Activated B cell treated with CpG ODN at 0.5 μM for 24 hours (primary cell): Measurements from ENCODE around the gene DLG1. TPM values are rescaled to one million over a fixed set of nuclear protein-coding genes. Genes with fewer than 3 reads are reported as not detected.

ENCODE experiments used
- ATAC-seq: fragments of 200-7000 bp; cut with Tn5 transposase; one replicate; pipeline ENCODE4 v1.10.0; 2021; ENCODE audit warnings: low read depth, mild to moderate bottlenecking, moderate library complexity
- CTCF ChIA-PET: fragments of 350-600 bp; sonication (Branson Sonifier 250); formaldehyde crosslinking; loops from one replicate; lab custom pipeline; 2021; ENCODE audit warnings: antibody characterized with exemption; lab: Charles Lee
- POLR2A ChIA-PET: fragments of 350-600 bp; sonication (Branson Sonifier 250); formaldehyde crosslinking; loops from one replicate; lab custom pipeline; 2021; ENCODE audit warnings: antibody characterized with exemption; lab: Charles Lee
- DNase-seq: peaks from one replicate; pipeline ENCODE4 v3.0.0; 2022
- H3K27ac Mint-ChIP-seq: one replicate; pipeline ENCODE4 v1.8.0; 2020; ENCODE audit warnings: mixed read lengths
- H3K27me3 Mint-ChIP-seq: one replicate; pipeline ENCODE4 v1.8.0; 2021; ENCODE audit warnings: mixed read lengths
- H3K36me3 Mint-ChIP-seq: one replicate; pipeline ENCODE4 v1.8.0; 2021; ENCODE audit warnings: low read depth, mixed read lengths
- H3K4me1 Mint-ChIP-seq: one replicate; pipeline ENCODE4 v1.8.0; 2021; ENCODE audit warnings: mixed read lengths
- H3K4me3 Mint-ChIP-seq: one replicate; pipeline ENCODE4 v1.8.0; 2020; ENCODE audit warnings: mild to moderate bottlenecking, mixed read lengths
- H3K9me3 Mint-ChIP-seq: one replicate; pipeline ENCODE4 v1.8.0; 2020; ENCODE audit warnings: mixed read lengths
- CTCF ChIP-seq: fragments of 200-600 bp; IDR thresholded peaks from one replicate; pipeline ENCODE4 v1.8.0; 2022; ENCODE audit warnings: antibody characterized with exemption, mild to moderate bottlenecking
- intact Hi-C: fragments of 100-400 bp; cut with micrococcal nuclease; formaldehyde crosslinking; loops from one replicate; pipeline ENCODE4 v1.15.1; 2024
- total RNA-seq: library from RNA; stranded (reverse); gene quantifications from 2 replicates; pipeline ENCODE4 v1.2.3, GENCODE V29; 2022

Gene DLG1
- total RNA-seq, 1 donor from 2014 or later = 102 TPM

DNA sequence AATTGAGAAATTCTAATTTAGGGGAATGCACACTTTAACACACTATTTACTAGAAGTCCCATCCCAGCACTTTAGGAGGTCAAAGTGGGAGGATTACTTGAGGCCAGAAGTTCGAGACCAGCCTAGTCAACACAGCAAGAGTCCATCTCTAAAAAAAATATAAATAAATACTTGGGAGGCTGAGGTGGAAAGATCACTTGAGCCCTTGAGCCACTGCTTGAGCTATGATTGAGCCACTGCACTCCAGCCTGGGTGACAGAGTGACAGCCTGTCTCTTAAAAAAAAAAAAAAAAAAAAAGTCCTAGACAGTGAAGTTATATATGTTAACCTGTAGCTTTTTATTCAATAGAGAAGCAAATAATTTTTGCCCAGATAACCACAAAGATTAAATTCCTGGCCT lies 69.2 kb downstream of the DLG1 start:
- ATAC-seq = no peak
- Mint-ChIP-seq H3K4me1 (peaks cover 27% of the 10 kb centered on the region), H3K36me3 (peaks cover 3% of the 10 kb centered on the region), H3K27ac (no peak overlapping the region), H3K27me3 (no peaks in the 10 kb centered on the region), H3K4me3 (no peak overlapping the region), H3K9me3 (no peaks in the 10 kb centered on the region)
- DNase-seq = no peak
- ChIA-PET POLR2A (no interaction called here), CTCF (no interaction called here)
- intact Hi-C loops = no loop called here
- TF ChIP-seq CTCF = no peak

GRCh38 chr3:197227780-197228574 lies 70.4 kb downstream of the DLG1 start:
- H3K27me3 Mint-ChIP-seq = no peaks in the 10 kb centered on the region
- ATAC-seq (no peak), DNase-seq (no peak)
- POLR2A ChIA-PET = no interaction called here
- H3K36me3 Mint-ChIP-seq = peaks cover 3% of the 10 kb centered on the region
- H3K4me3 Mint-ChIP-seq = no peak overlapping the region
- H3K27ac Mint-ChIP-seq = no peak overlapping the region
- TF ChIP-seq CTCF = no peak
- H3K9me3 Mint-ChIP-seq = no peaks in the 10 kb centered on the region
- CTCF ChIA-PET = no interaction called here
- peaks cover 27% of the 10 kb centered on the region for H3K4me1 Mint-ChIP-seq
- intact Hi-C loops = no loop called here

DNA sequence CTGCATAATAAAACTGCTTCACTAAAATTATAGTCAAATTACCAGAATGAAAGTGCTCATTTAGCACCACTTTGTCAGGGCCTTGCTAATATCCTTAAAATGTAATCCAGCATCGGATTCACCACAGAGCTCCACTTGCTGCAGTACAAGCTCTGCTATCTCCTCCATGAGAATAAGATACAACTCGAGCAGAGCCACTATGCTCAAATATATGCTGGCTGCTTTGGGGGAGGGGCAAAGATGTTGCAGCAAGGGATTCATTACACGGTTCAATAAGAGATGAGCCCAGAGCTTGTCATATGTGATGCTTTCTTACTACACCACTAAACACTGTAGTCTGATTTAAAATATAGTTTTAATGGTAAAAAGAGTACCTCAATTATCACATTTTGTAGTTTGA lies 72.2 kb downstream of the DLG1 start:
- Mint-ChIP-seq H3K4me3 (no peak overlapping the region), H3K36me3 (no peaks in the 10 kb centered on the region), H3K9me3 (no peaks in the 10 kb centered on the region), H3K27me3 (no peaks in the 10 kb centered on the region), H3K27ac (no peak overlapping the region), H3K4me1 (peaks cover 21% of the 10 kb centered on the region)
- intact Hi-C loops = no loop called here
- ATAC-seq (no peak), DNase-seq (no peak)
- ChIA-PET CTCF (no interaction called here), POLR2A (no interaction called here)
- no peak for TF ChIP-seq CTCF

- ATAC-seq = no peak
- Mint-ChIP-seq H3K4me1 (peaks cover 19% of the 10 kb centered on the region), H3K27me3 (no peaks in the 10 kb centered on the region), H3K9me3 (no peaks in the 10 kb centered on the region), H3K4me3 (no peak overlapping the region), H3K27ac (no peak overlapping the region), H3K36me3 (no peaks in the 10 kb centered on the region)
- intact Hi-C loops = no loop called here
- ChIA-PET CTCF (interaction anchor here (1.7 to 4.3 kb wide), 2 partner anchors 228 to 284 kb away, joined by 4 to 17 read pairs; no protein-coding TSS in a partner anchor), POLR2A (no interaction called here)
- no peak for DNase-seq
- no peak for TF ChIP-seq CTCF
Measured at GRCh38 chr3:197225579-197225978, 72.8 kb downstream of the DLG1 start.

DNA sequence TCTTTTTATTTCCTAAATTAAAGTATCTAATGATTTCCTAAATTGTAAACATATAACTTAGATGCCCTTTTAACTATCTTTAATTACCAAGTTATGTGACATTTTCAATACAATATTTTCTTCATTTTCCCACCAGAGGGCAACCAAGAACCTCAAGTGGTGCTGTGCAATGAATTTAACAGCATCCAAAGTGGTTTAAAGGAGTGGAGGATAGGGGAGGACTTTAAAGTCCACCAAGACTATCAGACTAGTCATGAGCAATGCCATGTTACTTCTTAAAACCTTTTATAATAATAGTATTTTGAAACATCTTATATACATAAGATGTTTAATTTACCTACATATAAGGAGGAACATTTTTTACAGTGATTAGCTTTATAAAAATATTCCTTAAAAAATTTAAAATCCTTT lies 74.4 kb downstream of the DLG1 start:
- H3K27me3 Mint-ChIP-seq = no peaks in the 10 kb centered on the region
- no peak overlapping the region for H3K27ac Mint-ChIP-seq
- no peak for DNase-seq
- ChIA-PET POLR2A (no interaction called here), CTCF (interaction anchor here (1.0 to 4.3 kb wide), 6 partner anchors 33 to 286 kb away, joined by 3 to 17 read pairs (median 4); no protein-coding TSS in a partner anchor)
- H3K4me3 Mint-ChIP-seq = no peak overlapping the region
- intact Hi-C loops = loop anchor here (1.0 kb wide), 1 partner anchor 286 kb away; no protein-coding TSS in a partner anchor
- ATAC-seq = no peak
- no peak for TF ChIP-seq CTCF
- peaks cover 19% of the 10 kb centered on the region for H3K4me1 Mint-ChIP-seq
- no peaks in the 10 kb centered on the region for H3K36me3 Mint-ChIP-seq
- no peaks in the 10 kb centered on the region for H3K9me3 Mint-ChIP-seq
